WTC11 (cell line): ENCODE data around the gene SLC24A4. TPM values are rescaled to one million over a fixed set of nuclear protein-coding genes. Genes with fewer than 3 reads are reported as not detected.
A peak's percentile ranks its signal among the peaks of the same experiment; 100 is the strongest.

Source experiments
- ATAC-seq: fragments of 200-7000 bp; cut with Tn5 transposase; 2 replicates; pipeline ENCODE4 v1.10.0; 2021; ENCODE audit warnings: mild to moderate bottlenecking, moderate library complexity
- CTCF ChIA-PET: fragments of 300-600 bp; sonication (Branson Sonifier 250); formaldehyde crosslinking; loops from one replicate; lab custom pipeline; 2021; ENCODE audit warnings: antibody characterized with exemption; lab: Charles Lee
- POLR2A ChIA-PET: fragments of 350-600 bp; sonication (Branson Sonifier 250); formaldehyde crosslinking; loops from one replicate; lab custom pipeline; 2021; ENCODE audit warnings: antibody characterized with exemption; lab: Charles Lee
- DNase-seq: peaks from one replicate; pipeline ENCODE4 v3.0.0; 2021; ENCODE audit warnings: low spot score
- H3K27ac Mint-ChIP-seq: 2 replicates; pipeline ENCODE4 v1.8.0; 2021; ENCODE audit warnings: mixed read lengths
- H3K27me3 Mint-ChIP-seq: 2 replicates; pipeline ENCODE4 v1.8.0; 2021; ENCODE audit warnings: low read depth, mild to moderate bottlenecking, moderate library complexity, mixed read lengths
- H3K36me3 Mint-ChIP-seq: 2 replicates; pipeline ENCODE4 v1.8.0; 2021; ENCODE audit warnings: mixed read lengths
- H3K4me1 Mint-ChIP-seq: 2 replicates; pipeline ENCODE4 v1.8.0; 2022; ENCODE audit warnings: mixed read lengths
- H3K4me3 Mint-ChIP-seq: 2 replicates; pipeline ENCODE4 v1.8.0; 2021; ENCODE audit warnings: mild to moderate bottlenecking, moderate library complexity, mixed read lengths
- H3K9me3 Mint-ChIP-seq: 2 replicates; pipeline ENCODE4 v1.8.0; 2021; ENCODE audit warnings: mixed read lengths
- ATF2 ChIP-seq: sonication (generic); formaldehyde crosslinking; IDR thresholded peaks from 2 replicates; pipeline ENCODE4 v1.8.1; 2022; ENCODE audit warnings: low read depth, missing genetic modification reagents, borderline replicate concordance
- CDX4 ChIP-seq: fragments of 250-450 bp; sonication (Bioruptor Pico); IDR thresholded peaks from 2 replicates; pipeline ENCODE4 v1.9.0; 2021; ENCODE audit warnings: moderate library complexity, mild to moderate bottlenecking, inconsistent platforms, borderline replicate concordance
- CREB1 ChIP-seq: sonication (generic); formaldehyde crosslinking; IDR thresholded peaks from 2 replicates; pipeline ENCODE4 v1.8.0; 2023; ENCODE audit warnings: mild to moderate bottlenecking, missing genetic modification reagents
- CREM ChIP-seq: sonication (generic); formaldehyde crosslinking; IDR thresholded peaks from 2 replicates; pipeline ENCODE4 v1.8.1; 2022; ENCODE audit warnings: mild to moderate bottlenecking, missing genetic modification reagents, moderate library complexity
- E2F1 ChIP-seq: sonication (generic); formaldehyde crosslinking; IDR thresholded peaks from 2 replicates; pipeline ENCODE4 v1.8.0; 2022; ENCODE audit warnings: mild to moderate bottlenecking, missing genetic modification reagents
- E2F4 ChIP-seq: sonication (generic); formaldehyde crosslinking; IDR thresholded peaks from 2 replicates; pipeline ENCODE4 v1.8.1; 2022; ENCODE audit warnings: low read depth, mild to moderate bottlenecking, moderate library complexity, missing genetic modification reagents, borderline replicate concordance
- ELF4 ChIP-seq: sonication (generic); formaldehyde crosslinking; IDR thresholded peaks from 2 replicates; pipeline ENCODE4 v1.8.1; 2022; ENCODE audit warnings: low read depth, mild to moderate bottlenecking, moderate library complexity, missing genetic modification reagents
- ERG ChIP-seq: fragments of 250-450 bp; sonication (Bioruptor Pico); IDR thresholded peaks from 2 replicates; pipeline ENCODE4 v1.8.0; 2021; ENCODE audit warnings: mild to moderate bottlenecking
- ETV6 ChIP-seq: sonication (generic); formaldehyde crosslinking; IDR thresholded peaks from 2 replicates; pipeline ENCODE4 v1.8.1; 2022; ENCODE audit warnings: mild to moderate bottlenecking, missing genetic modification reagents
- FOXJ3 ChIP-seq: sonication (generic); formaldehyde crosslinking; IDR thresholded peaks from 2 replicates; pipeline ENCODE4 v1.9.0; 2021; ENCODE audit warnings: missing genetic modification reagents, mild to moderate bottlenecking, borderline replicate concordance
- GABPB1 ChIP-seq: sonication (generic); formaldehyde crosslinking; IDR thresholded peaks from 2 replicates; pipeline ENCODE4 v1.8.1; 2023; ENCODE audit warnings: mild to moderate bottlenecking, missing genetic modification reagents
- GTF2I ChIP-seq: fragments of 250-450 bp; sonication (Bioruptor Pico); conservative IDR thresholded peaks from 2 replicates; pipeline ENCODE4 v1.4.0; 2021; ENCODE audit warnings: mild to moderate bottlenecking
- NFE2L1 ChIP-seq: sonication (generic); formaldehyde crosslinking; IDR thresholded peaks from 2 replicates; pipeline ENCODE4 v1.8.1; 2023; ENCODE audit warnings: missing genetic modification reagents
- NR3C1 ChIP-seq: sonication (generic); formaldehyde crosslinking; conservative IDR thresholded peaks from 2 replicates; pipeline ENCODE4 v1.8.1; 2023; ENCODE audit warnings: low read depth, mild to moderate bottlenecking, missing genetic modification reagents
- PREB ChIP-seq: sonication (generic); formaldehyde crosslinking; IDR thresholded peaks from 2 replicates; pipeline ENCODE4 v1.8.1; 2022; ENCODE audit warnings: mild to moderate bottlenecking, missing genetic modification reagents, moderate library complexity, borderline replicate concordance
- SMAD4 ChIP-seq: sonication (generic); formaldehyde crosslinking; IDR thresholded peaks from 2 replicates; pipeline ENCODE4 v1.8.0; 2022; ENCODE audit warnings: mild to moderate bottlenecking, missing genetic modification reagents
- TCF7 ChIP-seq: sonication (generic); formaldehyde crosslinking; IDR thresholded peaks from 2 replicates; pipeline ENCODE4 v1.8.0; 2022; ENCODE audit warnings: mild to moderate bottlenecking, low read depth, missing genetic modification reagents, moderate library complexity
- ZBTB43 ChIP-seq: sonication (generic); formaldehyde crosslinking; IDR thresholded peaks from 2 replicates; pipeline ENCODE4 v1.8.1; 2023; ENCODE audit warnings: mild to moderate bottlenecking, missing genetic modification reagents
- ZNF219 ChIP-seq: sonication (generic); formaldehyde crosslinking; IDR thresholded peaks from 2 replicates; pipeline ENCODE4 v1.8.0; 2023; ENCODE audit warnings: missing genetic modification reagents, mild to moderate bottlenecking, borderline replicate concordance
- ZNF423 ChIP-seq: fragments of 250-450 bp; sonication (Bioruptor Pico); IDR thresholded peaks from 2 replicates; pipeline ENCODE4 v2.1.2; 2022; ENCODE audit warnings: mild to moderate bottlenecking, moderate library complexity
- total RNA-seq: library from RNA; stranded (reverse); gene quantifications from 3 replicates; pipeline ENCODE4 v1.2.3, GENCODE V29; 2021

The SLC24A4 gene
- total RNA-seq, 1 experiment from 2014 or later = 0.90 TPM

GRCh38 chr14:92473969-92474535, 151.1 kb downstream of the SLC24A4 start (continued):
- no peak for TF ChIP-seq NFE2L1 (CRISPR knock-in tag)
- TF ChIP-seq CREB1 (CRISPR knock-in tag) = no peak
- no peak for TF ChIP-seq ZBTB43 (CRISPR knock-in tag)
- no peak for TF ChIP-seq ETV6 (CRISPR knock-in tag)
- TF ChIP-seq GTF2I (CRISPR knock-in tag) = no peak
- TF ChIP-seq, all 79 proteins: peak for 0

- DNase-seq (no peak), ATAC-seq (no peak)
- peaks cover 20% of the 10 kb centered on the region for H3K9me3 Mint-ChIP-seq
- TF ChIP-seq E2F4 (CRISPR knock-in tag) (no peak), ZNF423 (no peak), ELF4 (CRISPR knock-in tag) (no peak), ATF2 (CRISPR knock-in tag) (no peak)
- POLR2A ChIA-PET = no interaction called here
- no peak overlapping the region for H3K27ac Mint-ChIP-seq
- peaks cover 36% of the 10 kb centered on the region for H3K4me1 Mint-ChIP-seq
- H3K27me3 Mint-ChIP-seq = no peaks in the 10 kb centered on the region
- peaks cover 2% of the 10 kb centered on the region for H3K36me3 Mint-ChIP-seq
- CTCF ChIA-PET = no interaction called here
- H3K4me3 Mint-ChIP-seq = no peak overlapping the region
Observed at GRCh38 chr14:92475037-92475436, 152.1 kb downstream of the SLC24A4 start.

GRCh38 chr14:92475451-92476187, 152.7 kb downstream of the SLC24A4 start:
- ATAC-seq (no peak), DNase-seq (no peak)
- Mint-ChIP-seq H3K27ac (no peak overlapping the region), H3K9me3 (peaks cover 17% of the 10 kb centered on the region), H3K4me1 (peaks cover 30% of the 10 kb centered on the region), H3K36me3 (no peaks in the 10 kb centered on the region), H3K4me3 (no peak overlapping the region), H3K27me3 (no peaks in the 10 kb centered on the region)
- 0 out of 2 replicates have a peak, but pooled peaks have one; percentile 23 for TF ChIP-seq GABPB1 (CRISPR knock-in tag)
- TF ChIP-seq CREM (CRISPR knock-in tag) = no peak
- no peak for TF ChIP-seq FOXJ3 (CRISPR knock-in tag)
- ChIA-PET POLR2A (no interaction called here), CTCF (no interaction called here)

GRCh38 chr14:92480856-92481255, 157.9 kb downstream of the SLC24A4 start:
- peaks cover 8% of the 10 kb centered on the region; the same call in 1 of the 2 replicates for H3K4me1 Mint-ChIP-seq
- POLR2A ChIA-PET = no interaction called here
- no peak overlapping the region for H3K27ac Mint-ChIP-seq
- peaks cover 20% of the 10 kb centered on the region for H3K9me3 Mint-ChIP-seq
- ATAC-seq = no peak
- H3K36me3 Mint-ChIP-seq = no peaks in the 10 kb centered on the region
- H3K4me3 Mint-ChIP-seq = no peak overlapping the region
- no peaks in the 10 kb centered on the region for H3K27me3 Mint-ChIP-seq
- DNase-seq = no peak
- CTCF ChIA-PET = interaction anchor here (1.3 to 1.5 kb wide), 2 partner anchors 20 to 206 kb away, joined by 4 to 6 read pairs; no protein-coding TSS in a partner anchor
- TF ChIP-seq ZNF219 (no peak), CREB1 (CRISPR knock-in tag) (no peak), ERG (no peak), NR3C1 (CRISPR knock-in tag) (no peak), TCF7 (CRISPR knock-in tag) (no peak), E2F1 (no peak), ETV6 (CRISPR knock-in tag) (no peak), PREB (no peak), CDX4 (CRISPR knock-in tag) (no peak), SMAD4 (CRISPR knock-in tag) (no peak), ELF4 (CRISPR knock-in tag) (no peak), CREM (CRISPR knock-in tag) (no peak)
